ENCODE results near the gene DCAF4.

GRCh38 chr14:72974661-72975060 lies 48.4 kb downstream of the DCAF4 start:
- TF ChIP-seq ZNF274 (IDR thresholded peaks at IDR 0.05; ENCODE audit: low read depth, low read length) (no peak), YY1 (IDR thresholded peaks at IDR 0.05; ENCODE audit: insufficient read depth, insufficient read length) (no peak)

Data from NT2/D1 (cell line).